ENCODE data around the gene TMEM156.
"Not testable (repeated sequence)": the region's sequence is repeated elsewhere in the genome, so short reads cannot be mapped to it uniquely, and the experiment has no call there.

TMEM156 gene

DNA sequence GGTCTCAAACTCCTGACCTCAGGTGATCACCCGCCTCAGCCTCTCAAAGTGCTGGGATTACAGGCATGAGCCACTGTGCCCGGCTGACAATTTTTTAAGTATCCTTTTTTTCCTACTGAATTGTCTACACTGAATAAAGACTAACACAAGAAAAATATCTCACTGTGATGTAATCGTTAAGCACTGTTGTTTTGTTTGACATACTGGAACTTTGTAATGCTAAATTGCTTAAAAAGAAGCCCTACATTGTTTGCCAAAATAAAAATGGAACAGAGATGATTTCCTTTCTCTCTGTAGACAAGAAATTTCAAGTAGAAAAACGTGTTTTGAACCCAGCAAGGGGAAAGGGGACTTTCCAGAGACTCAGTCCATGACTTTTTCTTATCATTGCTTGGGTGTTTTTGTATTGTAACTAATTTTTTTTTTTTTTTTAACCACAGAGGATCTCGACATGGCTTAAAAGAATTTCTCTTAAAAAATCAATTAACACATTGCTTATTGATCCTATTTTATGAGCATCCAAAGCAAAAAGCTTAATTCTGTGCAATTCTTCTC lies 74.9 kb downstream of the TMEM156 start:
- DNase-seq (ENCODE audit: low spot score), result no peak

DNA sequence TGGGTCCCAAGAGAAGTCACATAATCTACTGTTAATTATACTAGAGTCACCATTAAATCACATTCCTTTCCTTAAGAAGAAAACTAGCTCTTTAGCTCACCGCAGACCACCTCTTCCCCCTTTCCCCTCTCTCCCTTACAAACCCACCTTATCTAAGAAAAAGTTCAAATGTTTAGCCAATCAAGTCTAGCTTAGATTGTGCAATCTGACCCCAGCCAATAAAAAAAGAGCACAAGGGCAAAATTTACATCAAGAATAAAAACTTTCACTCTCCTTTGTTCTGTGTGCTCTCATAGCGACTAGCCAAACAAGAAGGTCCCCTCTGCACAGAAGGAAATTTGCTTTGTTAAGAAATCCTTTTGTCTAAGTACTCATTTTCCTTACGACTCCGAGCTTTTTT lies 76.3 kb downstream of the TMEM156 start:
- no peak for DNase-seq (ENCODE audit: low spot score)

DNA sequence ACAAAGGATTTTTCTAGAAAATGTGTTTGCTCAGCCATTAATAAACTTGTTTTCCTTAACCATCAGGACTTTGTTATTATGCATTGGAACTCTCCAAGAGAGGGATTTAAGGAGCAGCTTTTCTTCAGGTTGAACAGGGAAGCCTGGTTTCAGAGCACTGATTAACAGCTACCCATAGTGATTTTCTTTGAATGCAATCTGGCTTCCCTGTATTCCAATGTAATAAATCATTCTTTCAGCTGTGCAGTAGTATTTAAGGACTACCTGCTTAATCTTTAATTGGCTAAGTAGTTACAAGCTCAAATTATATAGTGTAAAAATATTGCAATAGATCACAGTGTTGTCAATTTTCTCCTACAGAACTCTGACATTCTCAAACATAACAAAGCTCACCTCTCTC lies 77.5 kb downstream of the TMEM156 start:
- DNase-seq (ENCODE audit: low spot score), result no peak

DNA sequence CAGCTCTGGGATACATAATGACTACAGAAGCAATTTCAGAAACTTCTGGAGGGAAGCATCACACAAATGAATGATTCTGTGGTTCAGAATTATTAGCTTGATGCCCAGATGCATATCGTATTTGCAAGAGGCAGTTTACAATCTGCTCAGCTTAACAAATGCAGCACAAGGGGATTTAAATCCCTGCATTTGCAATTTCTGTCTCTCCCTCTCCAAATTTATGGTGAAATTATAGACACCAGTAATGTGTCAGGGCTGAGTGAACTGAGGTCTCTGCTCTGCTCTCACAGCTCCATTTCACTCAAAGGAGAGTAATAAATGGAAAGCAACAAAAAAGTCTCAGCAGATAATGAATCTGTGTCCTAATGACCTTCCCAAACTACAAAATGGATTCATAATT lies 80.2 kb downstream of the TMEM156 start:
- DNase-seq (ENCODE audit: low spot score), result no peak

DNA sequence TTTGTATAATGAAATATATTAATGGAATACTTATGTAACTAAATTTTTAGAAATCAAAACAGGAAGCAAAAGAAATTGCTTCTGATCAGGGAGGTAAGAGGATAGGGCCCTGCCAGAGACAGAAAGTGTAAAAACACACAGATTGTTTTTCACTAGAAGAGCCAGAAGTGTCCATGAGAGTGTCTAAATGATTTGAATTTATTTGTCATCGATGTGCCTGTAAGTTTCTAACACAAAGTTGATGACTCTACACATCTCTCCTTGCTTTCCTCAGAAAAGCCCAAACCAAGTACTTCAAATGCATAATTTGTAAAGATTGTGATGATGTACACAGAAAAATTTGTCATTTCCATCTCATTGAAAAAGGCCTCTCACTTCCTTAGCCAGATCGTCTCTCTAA lies 80.6 kb downstream of the TMEM156 start:
- no peak for DNase-seq (ENCODE audit: low spot score)

DNA sequence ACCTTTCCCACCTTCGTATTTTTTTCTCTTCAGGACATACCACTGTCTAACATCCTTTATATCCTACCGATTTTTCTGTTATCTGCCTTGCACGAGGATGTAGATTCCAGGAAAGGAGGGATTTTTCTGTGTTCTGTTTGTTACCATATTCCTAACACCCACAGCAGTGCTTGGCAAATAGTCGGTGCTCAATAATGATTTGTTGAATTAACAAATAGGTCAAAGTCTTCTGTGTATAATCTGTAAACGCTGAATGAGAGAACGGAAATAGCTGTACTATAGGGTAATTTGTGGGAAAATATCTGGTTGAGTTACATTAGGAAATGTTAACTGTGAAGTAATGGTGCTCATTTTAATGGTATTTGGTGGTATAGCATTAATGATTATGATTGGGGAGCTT lies 81.5 kb downstream of the TMEM156 start:
- no peak for DNase-seq (ENCODE audit: low spot score)

DNA sequence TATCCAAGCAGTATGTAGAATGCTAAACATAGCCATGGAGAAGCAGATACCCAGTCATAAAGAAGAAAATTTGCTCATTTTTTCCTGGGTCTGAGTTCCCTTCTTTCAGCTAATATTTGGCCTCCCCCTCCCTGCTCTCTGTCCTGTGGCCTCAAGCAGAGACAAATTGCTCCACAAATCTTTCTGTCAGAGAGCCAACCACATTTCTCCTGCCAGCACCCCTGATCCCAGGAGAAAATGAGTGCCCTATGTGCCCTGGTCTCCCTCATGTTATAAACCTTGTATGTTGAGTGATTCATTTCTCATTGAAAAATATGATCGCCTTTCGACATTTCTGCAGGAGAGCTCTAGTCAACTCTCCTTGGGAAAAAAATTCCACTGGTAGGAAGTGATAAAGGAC lies 82.0 kb downstream of the TMEM156 start:
- no peak for DNase-seq (ENCODE audit: low spot score)

DNA sequence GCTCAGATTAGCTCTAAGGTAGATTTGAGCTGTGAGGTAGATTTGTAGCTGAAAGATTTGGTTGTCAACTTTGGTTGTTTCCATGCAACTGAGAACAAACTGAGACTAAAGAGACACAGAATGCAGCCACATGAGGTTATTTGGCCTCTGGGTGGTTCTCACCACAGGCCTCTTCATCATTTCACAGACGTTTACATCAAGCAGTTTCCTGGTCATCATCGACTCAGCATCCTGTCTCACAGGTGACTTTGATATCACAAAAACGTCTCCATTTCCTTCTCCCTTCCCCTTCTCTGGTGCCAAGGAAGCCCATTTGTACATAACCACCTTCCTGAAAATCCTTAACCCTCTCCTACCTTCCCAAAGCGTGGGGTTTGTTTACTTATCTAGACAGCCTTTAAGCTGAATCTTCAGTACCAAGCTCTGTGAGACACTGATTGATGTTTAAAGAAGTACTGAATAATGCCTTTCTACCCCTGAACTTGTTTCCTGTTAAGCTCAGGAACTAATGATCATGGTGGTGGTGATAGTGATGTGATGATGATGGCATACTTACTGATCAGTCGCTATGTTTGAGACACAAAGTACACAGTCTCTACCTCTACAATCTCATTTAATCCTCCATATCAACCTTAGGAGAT lies 82.7 kb downstream of the TMEM156 start:
- no peak for DNase-seq (ENCODE audit: low spot score)

DNA sequence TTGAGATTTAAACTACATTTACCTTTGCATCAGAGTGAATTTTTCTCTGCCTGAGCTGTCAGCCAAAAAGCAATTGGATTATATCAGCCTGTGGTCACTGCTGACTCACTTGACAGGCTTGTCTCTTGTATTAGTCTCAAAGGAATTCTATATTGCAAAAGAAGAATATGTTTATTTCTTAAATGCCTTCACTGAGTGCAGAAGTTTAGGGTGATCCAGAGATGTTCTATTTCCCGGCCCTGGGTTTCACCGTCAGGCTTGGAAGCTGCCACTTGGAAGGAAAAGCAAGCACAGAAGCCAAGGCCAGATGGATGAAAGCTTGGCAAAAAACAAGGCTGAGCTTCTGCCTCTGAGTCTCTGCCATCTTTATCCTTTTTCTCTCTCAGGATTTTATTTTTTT lies 83.7 kb downstream of the TMEM156 start:
- DNase-seq (ENCODE audit: low spot score), result no peak

DNA sequence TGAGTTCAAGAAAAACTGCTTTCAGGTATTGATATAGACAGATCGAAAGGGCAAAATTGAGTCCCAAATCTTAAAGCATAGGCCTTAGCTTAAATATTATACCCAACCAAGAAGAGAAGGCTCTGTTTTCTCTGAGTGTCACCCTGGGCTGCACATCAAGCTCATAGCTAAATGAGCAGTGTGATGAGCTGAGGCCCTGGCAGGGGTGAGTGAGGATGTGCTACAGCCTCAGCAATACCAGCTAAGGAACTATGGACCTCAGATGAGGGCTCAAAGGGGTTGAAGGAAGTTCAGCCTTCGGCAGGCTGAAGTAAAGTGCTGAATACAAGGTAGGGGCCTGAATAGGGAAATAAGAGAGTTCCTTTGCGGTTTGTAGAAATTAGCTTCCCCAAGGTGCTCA lies 85.3 kb downstream of the TMEM156 start:
- DNase-seq (ENCODE audit: low spot score), result no peak

DNA sequence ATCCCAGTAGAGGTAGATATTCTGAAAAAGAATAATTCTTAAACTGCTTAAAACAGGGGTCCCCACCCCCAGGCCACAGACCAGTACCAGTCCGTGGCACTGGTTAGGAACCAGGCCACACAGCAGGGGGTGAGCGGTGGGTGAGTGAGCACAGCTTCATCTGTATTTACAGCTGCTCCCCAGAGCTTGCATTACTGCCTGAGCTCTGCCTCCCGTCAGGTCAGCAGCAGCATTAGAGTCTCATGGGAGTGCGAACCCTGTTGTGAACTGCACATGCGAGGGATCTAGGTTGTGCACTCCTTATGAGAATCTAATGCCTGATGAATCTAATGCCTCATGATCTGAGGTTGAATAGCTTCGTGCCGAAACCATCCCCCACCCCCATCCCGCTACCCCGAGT lies 87.8 kb downstream of the TMEM156 start:
- no peak for DNase-seq (ENCODE audit: low spot score)

DNA sequence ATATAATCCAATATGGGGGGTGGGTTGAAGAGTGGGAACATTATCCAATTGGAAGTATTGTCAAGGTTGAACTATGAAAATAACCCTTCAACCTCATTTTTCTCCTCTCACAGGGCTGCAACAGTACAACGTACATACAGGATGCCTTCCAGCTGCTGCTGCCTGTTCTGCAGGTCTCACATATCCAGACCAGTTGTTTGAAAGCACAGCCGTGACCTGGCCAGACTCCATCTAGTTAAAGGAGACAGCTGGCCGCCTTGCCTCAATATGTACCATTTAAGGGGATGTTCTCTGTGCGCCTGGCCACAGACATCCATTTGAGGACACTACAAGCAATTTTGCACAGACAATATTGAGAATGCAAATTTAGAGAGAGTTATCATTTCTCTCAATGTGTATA lies 88.9 kb downstream of the TMEM156 start:
- no peak for DNase-seq (ENCODE audit: low spot score)

DNA sequence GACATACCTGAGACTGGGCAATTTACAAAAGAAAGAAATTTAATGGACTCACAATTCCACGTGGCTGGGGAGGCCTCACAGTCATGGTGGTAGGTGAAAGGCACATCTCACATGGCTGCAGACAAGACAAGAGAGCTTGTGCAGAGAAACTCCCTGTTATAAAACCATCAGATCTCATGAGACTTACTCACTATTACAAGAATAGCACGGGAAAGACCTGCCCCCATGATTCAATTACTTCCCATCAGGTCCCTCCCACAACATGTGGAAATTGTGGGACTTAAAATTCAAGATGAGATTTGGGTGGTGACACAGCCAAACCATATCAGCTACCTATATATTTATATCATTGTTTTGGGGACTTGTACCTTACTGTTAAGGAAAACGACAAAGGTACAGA lies 90.3 kb downstream of the TMEM156 start:
- not testable (repeated sequence) for DNase-seq (ENCODE audit: low spot score)

DNA sequence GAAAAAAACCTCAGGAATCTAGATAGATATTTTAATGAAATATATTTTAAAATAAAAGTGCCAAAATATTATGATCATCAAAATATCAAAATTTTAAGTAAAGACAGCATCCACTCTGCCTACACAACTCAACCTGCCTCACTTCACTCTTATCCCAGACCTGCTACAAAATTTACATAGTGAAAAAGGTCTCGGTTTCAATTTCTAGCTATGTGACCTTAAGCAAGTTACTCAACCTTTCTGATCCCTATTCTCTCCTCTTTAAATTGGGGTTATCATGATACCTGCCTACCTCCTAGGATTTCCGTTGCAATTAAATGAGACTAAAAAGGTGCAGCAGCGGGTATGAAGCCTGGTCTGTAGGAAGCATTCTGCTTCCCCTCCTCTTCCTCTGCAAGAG lies 91.7 kb downstream of the TMEM156 start:
- DNase-seq (ENCODE audit: low spot score), result no peak

DNA sequence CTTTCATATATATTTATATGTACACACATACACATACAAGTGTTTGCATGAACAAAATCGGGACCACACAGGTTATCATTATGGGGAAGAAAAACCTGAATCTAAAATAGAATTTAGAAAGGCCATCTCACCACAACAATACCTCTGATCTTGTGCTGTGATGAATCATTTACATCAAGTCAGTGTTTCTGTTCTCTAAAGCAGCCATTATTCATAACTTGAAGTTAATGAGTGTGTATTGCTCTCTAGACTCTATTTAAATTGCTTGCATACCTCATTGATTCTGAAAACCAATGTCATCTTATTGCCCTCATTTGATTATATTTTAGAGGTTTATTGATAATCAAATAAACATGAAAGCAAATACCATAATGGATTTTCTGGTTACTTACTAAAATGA lies 93.0 kb downstream of the TMEM156 start:
- no peak for DNase-seq (ENCODE audit: low spot score)

DNA sequence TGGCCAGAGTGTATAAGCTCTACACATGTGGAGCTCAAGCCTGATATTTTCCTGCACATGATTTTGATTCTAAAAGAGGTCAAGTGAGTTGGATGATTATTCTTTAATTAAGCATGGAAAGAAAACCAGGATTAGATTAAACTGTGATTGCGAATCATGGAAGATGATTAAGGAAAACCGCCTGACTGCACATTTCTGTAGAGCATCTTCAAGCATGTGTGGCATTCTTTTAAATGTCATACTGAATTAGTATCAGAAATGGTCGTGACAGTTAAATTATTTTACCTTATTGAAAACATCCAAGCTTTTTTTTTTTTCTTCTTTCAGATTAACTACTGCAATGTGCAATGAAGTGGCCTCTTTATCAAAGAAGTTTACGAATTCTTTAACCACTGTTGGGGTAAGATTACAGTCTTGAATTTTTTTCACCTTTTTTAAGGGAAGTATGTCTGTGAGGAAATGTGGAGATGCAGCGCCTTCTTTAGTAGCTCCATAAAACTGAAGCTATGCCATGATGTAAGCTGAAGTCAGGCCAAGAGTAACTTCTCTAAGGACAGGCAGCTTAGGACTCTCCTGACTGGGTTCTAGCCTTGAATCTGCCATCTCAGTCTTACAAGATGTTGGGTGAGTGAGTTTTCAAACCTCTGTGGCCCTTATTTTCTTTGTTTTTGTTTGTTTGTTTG lies 96.7 kb downstream of the TMEM156 start:
- DNase-seq (ENCODE audit: low spot score), result no peak

DNA sequence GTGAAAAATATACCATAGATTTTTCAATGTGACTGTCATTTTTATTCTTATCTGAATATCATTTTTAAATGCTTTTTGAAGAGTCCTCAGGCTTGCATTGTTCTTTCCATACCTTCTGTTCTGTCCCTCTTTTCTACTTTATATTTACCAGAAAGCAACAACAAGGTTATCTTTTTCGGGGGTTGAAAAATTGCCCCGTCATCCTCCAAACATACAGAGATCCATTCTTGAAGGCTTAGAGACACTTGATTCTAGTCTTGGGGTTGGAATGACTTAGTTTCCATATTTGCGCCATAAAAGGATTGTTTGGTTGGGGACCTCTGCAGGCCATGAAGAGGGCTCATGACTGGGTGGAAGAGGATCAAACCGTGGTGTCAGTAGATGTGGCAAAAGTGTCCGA lies 101.1 kb downstream of the TMEM156 start:
- DNase-seq (ENCODE audit: low spot score), result no peak

DNA sequence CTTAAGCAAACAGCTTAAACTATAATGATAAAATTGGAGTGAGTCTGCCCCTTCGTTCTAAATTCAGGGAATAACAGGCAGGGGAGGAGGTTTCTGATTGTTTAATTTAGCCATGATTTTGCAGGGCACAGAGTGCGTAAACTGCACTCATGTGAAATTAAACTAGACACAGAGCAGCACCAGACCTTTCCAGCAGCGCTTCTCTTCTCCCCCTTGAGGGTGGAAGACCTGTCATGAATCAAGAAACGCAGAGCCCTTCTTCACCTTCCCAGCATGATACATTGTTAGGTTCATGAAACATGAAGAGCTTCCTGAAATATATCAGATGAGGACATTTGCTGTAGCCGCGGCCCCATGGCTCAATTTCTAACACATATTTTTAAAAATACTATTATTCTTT lies 101.5 kb downstream of the TMEM156 start:
- DNase-seq (ENCODE audit: low spot score), result no peak

DNA sequence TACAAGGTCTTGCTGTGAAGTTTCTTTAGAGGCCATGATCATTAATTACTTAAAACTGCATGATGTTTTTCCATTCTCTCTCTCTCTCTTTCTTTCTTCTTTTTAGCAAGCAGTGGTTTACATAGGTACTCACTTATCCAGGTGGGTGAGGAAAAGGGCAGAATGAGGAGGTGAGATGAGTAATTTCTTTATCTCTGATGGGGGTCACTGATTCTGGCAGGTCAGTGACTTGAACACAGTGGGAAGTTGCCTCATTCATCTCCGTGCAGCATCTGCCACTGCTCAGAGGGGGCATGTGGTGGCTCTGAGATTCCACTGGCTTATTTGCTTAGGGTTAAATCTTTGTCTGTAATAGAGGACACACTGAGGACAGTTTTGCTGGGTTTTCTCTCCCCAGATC lies 102.0 kb downstream of the TMEM156 start:
- DNase-seq (ENCODE audit: low spot score), result no peak

DNA sequence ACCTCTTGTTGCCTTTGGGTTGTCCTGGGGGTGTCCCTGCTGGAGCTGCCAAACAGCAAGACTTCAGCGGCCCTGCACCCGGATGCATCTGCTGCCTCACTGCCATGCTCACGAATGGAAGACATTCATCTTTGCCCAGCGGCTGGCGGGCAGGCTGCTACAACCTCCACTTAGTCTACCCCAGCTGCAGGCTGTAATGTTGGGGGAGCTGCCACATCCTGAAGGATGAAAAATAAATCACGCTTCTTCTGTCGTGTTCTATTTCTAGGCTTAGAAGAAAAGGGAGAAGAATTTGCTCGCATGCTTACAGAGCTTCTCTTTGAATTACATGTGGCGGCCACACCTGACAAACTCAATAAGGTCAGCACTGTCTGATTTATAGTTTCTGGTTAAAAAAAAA lies 103.2 kb downstream of the TMEM156 start:
- no peak for DNase-seq (ENCODE audit: low spot score)

DNA sequence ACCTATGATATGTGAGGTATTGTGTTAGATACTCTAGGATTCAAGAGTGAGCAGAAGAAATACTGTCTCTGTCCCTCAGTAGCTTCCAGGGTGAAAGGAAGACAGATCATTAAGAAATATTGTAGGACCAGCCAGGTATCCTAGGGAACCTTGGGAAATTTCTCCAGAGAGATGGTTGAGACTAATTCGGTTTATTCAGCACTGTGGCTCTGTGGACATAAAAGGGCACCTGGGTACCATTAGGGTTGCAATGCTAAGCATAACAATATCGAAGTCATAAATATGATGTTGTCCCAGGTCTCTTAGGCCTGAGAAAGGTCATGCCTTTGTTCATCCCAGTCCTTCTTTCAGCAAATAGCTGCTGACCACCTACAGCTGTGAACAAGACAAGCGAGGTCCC lies 103.6 kb downstream of the TMEM156 start:
- DNase-seq (ENCODE audit: low spot score), result no peak

DNA sequence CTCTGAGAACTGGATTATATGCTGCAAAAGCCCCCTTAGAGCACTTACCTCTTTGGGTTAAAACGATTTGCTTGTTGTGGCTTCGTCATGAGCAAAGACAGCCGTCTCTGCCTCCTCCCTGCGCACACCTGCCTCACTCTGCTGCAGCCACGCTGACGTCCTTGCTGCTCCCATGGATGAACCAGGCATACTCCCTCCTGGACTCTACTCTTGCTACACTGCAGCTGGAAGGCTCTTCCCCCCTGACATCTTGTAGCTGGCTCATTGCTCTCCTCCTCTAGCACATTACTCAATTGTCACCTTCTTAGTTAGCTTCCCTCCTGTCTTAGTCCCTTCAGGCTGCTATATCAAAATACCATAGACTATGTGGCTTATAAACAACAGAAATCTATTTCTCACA lies 105.3 kb downstream of the TMEM156 start:
- no peak for DNase-seq (ENCODE audit: low spot score)

DNA sequence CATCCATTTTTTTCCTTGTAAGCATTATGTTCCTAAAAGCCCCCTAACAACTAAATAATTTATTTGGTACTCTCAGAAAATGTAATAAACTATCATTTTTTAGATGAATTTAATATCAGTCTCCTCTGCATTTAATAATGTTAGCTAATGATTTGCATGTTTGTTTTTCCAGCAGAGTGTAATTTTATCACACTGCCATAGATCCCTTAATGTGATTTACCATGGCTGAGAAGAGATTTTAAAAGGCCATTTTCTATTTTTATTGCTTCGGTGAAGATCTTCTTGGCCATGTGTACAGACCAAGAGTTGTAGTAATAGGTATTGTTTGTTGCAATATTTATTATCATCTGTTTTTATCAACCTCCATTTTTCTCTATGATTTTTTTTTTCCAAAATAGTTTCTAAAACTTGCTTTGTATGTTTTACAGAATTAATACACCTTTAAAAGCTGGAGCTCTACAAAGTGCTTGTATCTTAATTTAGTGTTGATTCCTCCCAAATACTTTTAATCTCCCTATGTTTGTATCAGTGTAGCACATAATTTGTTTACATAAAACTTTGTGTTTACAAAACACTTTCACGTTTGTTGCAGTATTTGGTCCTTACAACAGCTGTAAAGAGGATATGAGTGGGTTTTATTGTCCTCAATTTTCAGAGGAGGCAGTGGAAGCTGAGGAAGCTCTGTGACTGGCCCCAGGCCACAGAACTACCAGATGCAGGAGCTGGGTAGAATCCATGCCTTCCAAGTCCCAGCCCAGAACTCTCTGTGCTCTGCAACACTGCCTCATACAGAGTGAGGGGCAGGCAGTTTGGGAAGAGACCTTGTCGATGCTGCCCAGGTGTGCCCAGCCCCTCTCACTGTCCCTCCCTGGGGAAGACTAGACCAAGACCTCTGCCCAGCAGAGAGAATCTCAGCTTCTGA lies 106.5 kb downstream of the TMEM156 start:
- DNase-seq (ENCODE audit: low spot score), result no peak

All from D341Med (cell line).